Fibroblast of the aortic adventitia (primary cell): ENCODE measurements around the gene MRPS18C. TPM values are rescaled to one million over a fixed set of nuclear protein-coding genes. Genes with fewer than 3 reads are reported as not detected.
"Not testable (repeated sequence)": the region's sequence is repeated elsewhere in the genome, so short reads cannot be mapped to it uniquely, and the experiment has no call there.

Experiments
- DNase-seq: peaks from one replicate; pipeline ENCODE4 v3.0.0-alpha.2; 2010; ENCODE audit warnings: low read depth
- H3K4me3 ChIP-seq: 2 replicates; pipeline ENCODE4 v1.5.1; 2011; ENCODE audit warnings: low read depth, mild to moderate bottlenecking, control low read depth, low read length, moderate library complexity
- total RNA-seq: library from RNA; depleted of rRNA; stranded (reverse); fragments of >200 nt; gene quantifications from 2 replicates; pipeline ENCODE4 v1.2.3, GENCODE V29; 2012; ENCODE audit warnings: low replicate concordance
- TF ChIP-seq, protein P1 (sequence below): IDR thresholded peaks from 2 replicates; pipeline ENCODE4 v1.5.1; 2011; ENCODE audit warnings: mild to moderate bottlenecking, low read length, control low read depth, inconsistent platforms; ENCODE audit not compliant: insufficient read depth

MRPS18C gene
- total RNA-seq, 1 donor = 26.1 TPM

DNA sequence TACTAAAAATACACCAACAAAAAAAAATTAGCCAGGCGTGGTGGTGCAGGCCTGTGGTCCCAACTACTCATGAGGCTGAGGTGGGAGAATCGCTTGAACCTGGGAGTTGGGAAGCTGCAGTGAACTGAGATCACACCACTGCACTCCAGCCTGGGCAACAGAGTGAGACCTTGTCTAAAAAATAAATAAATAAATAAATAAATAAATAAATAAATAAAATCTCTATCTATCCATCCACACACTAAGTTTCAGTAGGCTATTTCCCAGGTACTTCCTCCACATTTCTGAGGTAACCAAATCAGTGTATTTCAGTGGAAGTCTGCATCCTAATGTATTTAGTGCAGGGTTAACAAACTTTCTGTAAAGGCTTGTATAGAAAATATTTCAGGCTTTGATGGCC, 18.1 kb downstream of the MRPS18C start:
- no peak for DNase-seq
- H3K4me3 ChIP-seq = no peak overlapping the region
- TF ChIP-seq, protein P1, sequence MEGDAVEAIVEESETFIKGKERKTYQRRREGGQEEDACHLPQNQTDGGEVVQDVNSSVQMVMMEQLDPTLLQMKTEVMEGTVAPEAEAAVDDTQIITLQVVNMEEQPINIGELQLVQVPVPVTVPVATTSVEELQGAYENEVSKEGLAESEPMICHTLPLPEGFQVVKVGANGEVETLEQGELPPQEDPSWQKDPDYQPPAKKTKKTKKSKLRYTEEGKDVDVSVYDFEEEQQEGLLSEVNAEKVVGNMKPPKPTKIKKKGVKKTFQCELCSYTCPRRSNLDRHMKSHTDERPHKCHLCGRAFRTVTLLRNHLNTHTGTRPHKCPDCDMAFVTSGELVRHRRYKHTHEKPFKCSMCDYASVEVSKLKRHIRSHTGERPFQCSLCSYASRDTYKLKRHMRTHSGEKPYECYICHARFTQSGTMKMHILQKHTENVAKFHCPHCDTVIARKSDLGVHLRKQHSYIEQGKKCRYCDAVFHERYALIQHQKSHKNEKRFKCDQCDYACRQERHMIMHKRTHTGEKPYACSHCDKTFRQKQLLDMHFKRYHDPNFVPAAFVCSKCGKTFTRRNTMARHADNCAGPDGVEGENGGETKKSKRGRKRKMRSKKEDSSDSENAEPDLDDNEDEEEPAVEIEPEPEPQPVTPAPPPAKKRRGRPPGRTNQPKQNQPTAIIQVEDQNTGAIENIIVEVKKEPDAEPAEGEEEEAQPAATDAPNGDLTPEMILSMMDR = no peak

DNA sequence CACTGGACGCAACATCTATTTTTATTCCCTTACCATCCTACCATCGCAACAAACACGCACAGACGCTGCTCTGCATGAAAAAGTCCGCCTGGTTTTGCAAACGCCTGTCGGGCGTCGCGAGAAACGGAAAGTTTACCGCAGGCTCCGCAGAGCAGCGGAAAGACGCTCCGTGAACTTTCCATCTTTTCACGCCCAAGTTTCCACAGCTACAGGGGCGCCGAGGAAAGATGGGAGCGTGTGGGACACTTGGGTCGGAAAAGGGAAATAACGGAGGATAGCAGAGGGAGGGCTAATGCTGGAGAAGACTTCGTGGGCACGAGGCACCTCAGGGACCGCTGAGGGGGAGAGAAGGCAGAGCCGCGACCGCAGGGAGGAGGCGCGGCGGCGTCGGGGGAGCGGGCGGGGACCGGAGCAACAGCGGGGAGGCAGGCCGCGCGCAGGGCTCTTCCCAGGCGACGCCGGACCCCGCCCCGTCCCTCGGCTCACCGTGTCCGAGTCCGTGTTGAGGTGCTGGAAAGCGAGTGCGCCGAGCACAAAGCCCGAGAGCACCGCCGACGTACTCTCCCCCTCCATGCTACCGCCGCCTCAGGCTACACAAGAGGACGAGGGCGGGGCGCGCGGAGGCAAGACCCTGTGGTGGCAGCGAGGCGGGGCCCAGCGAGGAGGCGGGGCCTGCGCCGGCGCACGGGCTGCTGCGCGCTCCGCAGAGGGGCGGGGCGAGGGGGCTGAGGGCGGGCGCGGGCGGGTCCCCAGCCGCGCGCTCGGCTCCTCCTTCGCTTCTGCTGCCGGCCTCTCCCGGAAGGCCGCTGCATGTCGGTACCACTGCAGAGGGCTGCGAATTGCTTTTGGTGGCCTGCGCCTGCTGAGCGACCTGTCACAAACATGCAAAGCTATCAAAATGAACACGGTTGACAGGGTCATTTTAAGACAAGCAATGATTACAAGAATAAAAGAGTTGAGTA, 28.9 kb downstream of the MRPS18C start, which contains the start of gene ABRAXAS1:
Gene ABRAXAS1, minus strand, starts transcription at position 601 of the 962 bp plus-strand sequence. Its CDS starts 28 bp downstream, at position 573.
- TF ChIP-seq, protein P1 = peak; percentile 8
- H3K4me3 ChIP-seq = peak within 1 kb of the TSS; percentile 86
- peak; percentile 84 for DNase-seq

DNA sequence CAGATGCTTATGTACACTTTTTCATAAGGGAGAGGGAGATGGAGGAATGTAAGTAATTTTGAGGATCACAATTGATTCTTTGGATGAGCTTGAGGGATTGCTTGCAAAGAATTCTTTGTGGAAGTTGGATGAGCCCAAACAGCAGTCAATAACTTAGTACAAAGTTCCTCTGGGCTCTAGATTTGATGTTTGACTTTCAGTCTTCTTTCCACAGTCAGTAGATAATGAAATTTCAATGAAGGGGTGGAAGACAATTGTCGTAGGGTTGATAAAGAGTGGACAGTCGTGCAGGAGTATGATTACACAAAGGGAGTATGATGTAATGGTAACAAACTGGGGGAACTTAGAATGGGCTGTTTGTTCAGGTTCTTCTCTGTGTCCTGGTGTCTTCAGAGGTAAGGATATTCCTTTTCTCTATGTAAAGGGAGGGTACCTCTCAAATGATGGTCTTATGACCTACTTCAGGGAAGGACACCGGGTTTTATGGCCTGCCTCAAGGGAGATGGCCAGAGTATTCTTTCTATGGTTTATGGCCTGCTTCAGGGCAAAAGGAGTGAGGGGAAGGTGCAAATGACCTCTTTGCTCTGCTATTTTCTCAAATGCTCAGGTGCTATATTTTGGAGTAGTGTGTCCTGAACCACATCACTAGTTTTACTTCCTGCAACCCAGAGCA, 30.7 kb downstream of the MRPS18C start:
- TF ChIP-seq, protein P1 = no peak
- DNase-seq = no peak
- H3K4me3 ChIP-seq = no peak overlapping the region

DNA sequence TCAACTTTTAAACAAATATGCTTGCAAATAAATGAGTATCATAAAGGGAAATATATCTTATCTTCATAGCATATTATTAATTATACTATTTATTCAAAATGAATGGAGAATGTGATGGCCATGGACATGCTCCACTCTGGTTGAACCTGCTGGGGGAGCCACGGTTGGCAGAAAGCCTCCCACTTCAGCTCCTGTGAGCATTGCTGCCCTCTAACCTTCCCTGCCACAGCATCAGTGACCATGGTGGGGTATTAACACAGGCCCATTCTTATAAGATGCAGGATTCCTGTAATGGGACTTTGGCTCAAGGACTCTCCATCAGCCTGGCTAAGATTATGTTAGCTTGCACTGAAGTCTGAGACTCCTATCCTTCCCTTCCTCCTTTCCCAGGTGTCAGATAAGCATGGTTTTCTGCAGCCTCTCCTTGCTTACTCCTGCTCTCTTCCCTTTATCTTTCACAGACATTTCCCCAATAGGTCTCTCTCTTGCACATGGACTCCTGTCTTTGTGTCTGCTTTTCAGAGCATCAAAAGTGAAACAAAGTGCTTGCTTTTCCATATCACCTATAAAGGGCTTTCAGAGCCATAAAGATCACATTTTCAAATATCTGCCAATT, 34.0 kb downstream of the MRPS18C start:
- no peak for DNase-seq
- H3K4me3 ChIP-seq = no peak overlapping the region
- TF ChIP-seq, protein P1 = peak; percentile 5

DNA sequence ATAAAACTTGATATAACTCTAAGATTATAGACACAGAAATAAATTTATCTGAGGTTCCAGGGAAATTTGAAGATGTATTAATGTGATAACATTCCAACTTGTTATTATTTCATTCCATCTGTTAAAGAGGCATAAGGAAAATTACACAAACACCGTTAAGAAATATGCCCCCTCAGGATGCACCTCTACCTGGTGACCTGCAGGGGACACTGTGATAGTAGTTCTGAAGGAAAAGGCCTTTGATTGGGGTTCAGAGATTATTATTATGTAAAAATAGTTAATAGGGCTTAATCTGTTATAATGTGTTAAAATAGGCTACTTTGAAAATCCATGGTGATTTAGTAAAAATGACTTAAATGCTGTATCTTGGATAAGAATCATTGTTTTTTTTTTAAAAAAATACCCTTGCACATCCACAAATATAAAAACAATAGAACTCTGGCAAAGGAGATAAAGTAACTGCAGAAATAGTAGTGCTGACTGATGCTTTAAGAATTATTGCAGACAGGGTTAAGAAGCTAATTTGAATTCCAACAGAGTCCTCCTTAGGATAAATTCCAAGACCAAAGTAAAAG, 35.1 kb downstream of the MRPS18C start:
- no peak overlapping the region for H3K4me3 ChIP-seq
- DNase-seq = peak; percentile 43
- TF ChIP-seq, protein P1 = peak; percentile 87

DNA sequence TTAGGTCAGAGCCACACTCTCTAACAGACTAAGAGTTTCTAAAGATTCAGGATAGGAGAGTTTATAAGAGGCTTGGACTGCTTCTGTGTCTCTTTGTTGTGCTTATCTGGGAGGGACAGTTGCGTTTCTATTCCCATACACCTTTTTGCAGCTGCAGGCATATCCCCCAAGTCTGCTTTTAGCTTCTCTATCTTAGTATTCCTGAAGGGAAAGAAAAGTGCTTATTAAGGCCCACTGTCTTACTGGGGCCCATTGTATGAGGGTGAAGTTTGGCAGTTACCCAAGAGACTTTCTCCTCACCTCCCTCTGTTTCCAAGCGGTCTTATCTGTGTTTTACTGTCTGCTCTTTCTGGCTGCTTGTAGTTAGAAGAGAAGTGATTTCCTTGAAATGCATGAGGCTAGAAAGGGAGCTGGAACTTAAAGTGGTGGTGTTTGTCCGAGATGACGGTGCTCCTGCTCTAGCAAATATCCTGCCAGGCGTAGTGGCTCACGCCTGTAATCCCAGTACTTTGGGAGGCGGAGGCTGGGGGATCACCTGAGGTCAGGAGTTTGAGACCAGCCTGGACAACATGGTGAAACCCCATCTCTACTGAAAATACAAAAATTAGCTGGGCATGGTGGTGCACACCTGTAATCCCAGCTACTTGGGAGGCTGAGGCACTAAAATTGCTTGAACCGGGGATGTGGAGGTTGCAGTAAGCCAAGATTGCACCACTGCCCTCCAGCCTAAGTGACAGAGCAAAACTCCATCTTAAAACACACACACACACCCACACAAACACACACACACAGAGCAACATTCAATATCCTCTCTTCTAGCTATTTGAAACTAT, 40.4 kb downstream of the MRPS18C start:
- not testable (repeated sequence) for DNase-seq, H3K4me3 ChIP-seq
